GM23338 (cell line): Measurements from ENCODE around the gene EXOC4. TPM values are rescaled to one million over a fixed set of nuclear protein-coding genes. Genes with fewer than 3 reads are reported as not detected.
A peak's percentile ranks its signal among the peaks of the same experiment; 100 is the strongest.

Source experiments
- ATAC-seq: fragments of 200-7000 bp; cut with Tn5 transposase; 3 replicates; pipeline ENCODE4 v1.9.1; 2020
- DNase-seq: peaks from one replicate; pipeline ENCODE4 v3.0.0-alpha.2; 2015; ENCODE audit warnings: low spot score
- H2AFZ ChIP-seq: fragments of 200-600 bp; sonication (generic); 2 replicates; pipeline ENCODE4 v1.8.0; 2016; ENCODE audit warnings: antibody characterized with exemption, mild to moderate bottlenecking, moderate library complexity
- H3F3A ChIP-seq: fragments of 200-600 bp; sonication (generic); replicated peaks from 2 replicates; pipeline ENCODE4 v1.8.0; 2017; ENCODE audit warnings: antibody characterized with exemption, mixed run types, low read depth
- H3K27ac ChIP-seq: fragments of 200-600 bp; sonication (generic); 2 replicates; pipeline ENCODE4 v1.6.1; 2016; ENCODE audit warnings: low read depth
- H3K27me3 ChIP-seq: fragments of 200-600 bp; sonication (generic); 2 replicates; pipeline ENCODE4 v1.8.0; 2016; ENCODE audit warnings: mild to moderate bottlenecking, mixed run types, moderate library complexity; ENCODE audit not compliant: insufficient read depth
- H3K36me3 ChIP-seq: fragments of 200-600 bp; sonication (generic); 2 replicates; pipeline ENCODE4 v1.8.0; 2016; ENCODE audit warnings: mild to moderate bottlenecking; ENCODE audit not compliant: insufficient read depth
- H3K4me1 ChIP-seq: fragments of 200-600 bp; sonication (generic); 2 replicates; pipeline ENCODE4 v1.8.0; 2016; ENCODE audit warnings: mild to moderate bottlenecking, moderate library complexity; ENCODE audit not compliant: insufficient read depth
- H3K4me2 ChIP-seq: fragments of 200-600 bp; sonication (generic); 2 replicates; pipeline ENCODE4 v1.7.1; 2017; ENCODE audit warnings: mixed run types
- H3K4me3 ChIP-seq: fragments of 200-600 bp; sonication (generic); 2 replicates; pipeline ENCODE4 v1.6.1; 2016; ENCODE audit warnings: mixed run types
- H3K79me2 ChIP-seq: fragments of 200-600 bp; sonication (generic); replicated peaks from 2 replicates; pipeline ENCODE4 v1.8.0; 2017; ENCODE audit warnings: mild to moderate bottlenecking; ENCODE audit not compliant: insufficient read depth
- H3K9me2 ChIP-seq: fragments of 200-600 bp; sonication (generic); 2 replicates; pipeline ENCODE4 v1.8.0; 2017; ENCODE audit not compliant: insufficient read depth
- H4K20me1 ChIP-seq: fragments of 200-600 bp; sonication (generic); replicated peaks from 2 replicates; pipeline ENCODE4 v1.8.0; 2017; ENCODE audit warnings: mild to moderate bottlenecking; ENCODE audit not compliant: insufficient read depth
- H3K27ac Mint-ChIP-seq: 2 replicates; pipeline ENCODE4 v1.8.0; 2020; ENCODE audit warnings: inconsistent platforms, mild to moderate bottlenecking, moderate library complexity, mixed read lengths
- H3K27me3 Mint-ChIP-seq: 3 replicates; pipeline ENCODE4 v1.8.0; 2022; ENCODE audit warnings: low read depth, mild to moderate bottlenecking, moderate library complexity, mixed read lengths, inconsistent platforms; ENCODE audit not compliant: insufficient read depth, poor library complexity
- H3K36me3 Mint-ChIP-seq: 3 replicates; pipeline ENCODE4 v1.8.0; 2021; ENCODE audit warnings: low read depth, mild to moderate bottlenecking, inconsistent platforms, moderate library complexity, mixed read lengths
- H3K4me1 Mint-ChIP-seq: 3 replicates; pipeline ENCODE4 v1.8.0; 2020; ENCODE audit warnings: mild to moderate bottlenecking, inconsistent platforms, mixed read lengths
- H3K4me3 Mint-ChIP-seq: 3 replicates; pipeline ENCODE4 v1.8.0; 2021; ENCODE audit warnings: moderate library complexity, mild to moderate bottlenecking, inconsistent platforms, mixed read lengths
- H3K9me3 Mint-ChIP-seq: 3 replicates; pipeline ENCODE4 v1.8.0; 2020; ENCODE audit warnings: moderate library complexity, mild to moderate bottlenecking, inconsistent platforms, mixed read lengths
- CREB1 ChIP-seq: fragments of 250-450 bp; sonication (Bioruptor Pico); IDR thresholded peaks from 2 replicates; pipeline ENCODE4 v1.5.0; 2020; ENCODE audit warnings: low read depth, mild to moderate bottlenecking, moderate library complexity
- EZH2 ChIP-seq: fragments of 200-600 bp; sonication (generic); IDR thresholded peaks from one replicate; pipeline ENCODE4 v1.8.0; 2017; ENCODE audit warnings: antibody characterized with exemption, mild to moderate bottlenecking, low read depth; ENCODE audit not compliant: unreplicated experiment
- EZH2phosphoT487 ChIP-seq: fragments of 200-600 bp; sonication (generic); IDR thresholded peaks from one replicate; pipeline ENCODE4 v1.8.1; 2018; ENCODE audit warnings: antibody characterized with exemption; ENCODE audit not compliant: unreplicated experiment
- JUNB ChIP-seq: IDR thresholded peaks from one replicate; pipeline ENCODE4 v1.6.1; 2016; ENCODE audit warnings: antibody characterized with exemption; ENCODE audit not compliant: unreplicated experiment
- NANOG ChIP-seq: IDR thresholded peaks from 2 replicates; pipeline ENCODE4 v1.6.1; 2016; ENCODE audit warnings: antibody characterized with exemption, borderline replicate concordance
- POLR2AphosphoS5 ChIP-seq: IDR thresholded peaks from 2 replicates; pipeline ENCODE4 v1.6.1; 2016; ENCODE audit warnings: antibody characterized with exemption, low read depth
- ZNF114 ChIP-seq: fragments of 250-450 bp; sonication (Bioruptor Pico); IDR thresholded peaks from 2 replicates; pipeline ENCODE4 v1.5.0; 2020; ENCODE audit warnings: mild to moderate bottlenecking, moderate library complexity
- ZNF331 ChIP-seq: fragments of 250-450 bp; sonication (Bioruptor Pico); IDR thresholded peaks from 2 replicates; pipeline ENCODE4 v1.5.0; 2020; ENCODE audit warnings: low read depth, mild to moderate bottlenecking, moderate library complexity
- polyA plus RNA-seq: library from polyadenylated mRNA; unstranded; fragments of >200 nt; fragmentation: Nextera tagmentation; extraction: Ambion mirVana; gene quantifications from 2 replicates; pipeline ENCODE4 v1.2.1, GENCODE V29; 2016
- total RNA-seq: library from RNA; depleted of rRNA; stranded (reverse); fragments of >200 nt; shearing (Covaris generic); gene quantifications from 2 replicates; pipeline ENCODE4 v1.2.3, GENCODE V29; 2014
- TF ChIP-seq, protein P1 (sequence below): fragments of 250-450 bp; sonication (Bioruptor Pico); IDR thresholded peaks from 2 replicates; pipeline ENCODE4 v1.5.0; 2020; ENCODE audit warnings: mild to moderate bottlenecking, moderate library complexity
- TF ChIP-seq, protein P2 (sequence below), 2 experiments: fragments of 200-600 bp in 1 of 2; sonication (generic) in 1 of 2; conservative IDR thresholded peaks; 2 replicates each; pipeline versions ENCODE4 v1.5.1 to v1.6.1; 2016 to 2017; ENCODE audit warnings: antibody characterized with exemption in 2 of 2, low read depth in 2 of 2, mild to moderate bottlenecking in 2 of 2, moderate library complexity in 1 of 2

Gene EXOC4
- total and polyA plus RNA-seq, 2 experiments from 2014 or later = 37.5 to 52.7 TPM

DNA sequence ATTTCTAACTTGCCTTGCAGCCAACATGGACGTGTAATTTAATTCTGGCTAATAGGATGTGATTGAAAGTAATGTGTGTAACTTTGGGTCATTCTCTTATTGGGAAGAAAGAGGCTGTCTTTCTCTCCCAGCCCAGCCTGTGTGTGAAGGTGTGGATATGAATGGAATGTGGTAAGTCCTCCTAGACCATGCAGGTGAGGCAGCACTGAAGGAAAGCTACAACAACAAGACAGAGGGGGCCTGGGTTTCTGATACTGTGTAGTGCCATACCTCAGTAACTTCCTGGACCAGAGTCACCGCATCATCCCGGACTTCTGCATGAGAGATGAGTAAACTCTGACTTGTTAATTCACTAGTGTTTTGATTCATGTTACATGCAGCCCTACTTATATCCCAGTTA is 237.0 kb downstream of the EXOC4 start:
- Mint-ChIP-seq H3K27ac (peak overlapping the region; percentile 37; the same call in 1 of the 2 replicates), H3K4me3 (no peak overlapping the region), H3K4me1 (no peaks in the 10 kb centered on the region), H3K27me3 (no peaks in the 10 kb centered on the region), H3K36me3 (no peaks in the 10 kb centered on the region), H3K9me3 (no peaks in the 10 kb centered on the region)
- Histone ChIP-seq H4K20me1 (no peaks in the 10 kb centered on the region), H3K4me2 (no peak overlapping the region), H3K4me3 (no peak overlapping the region), H2AFZ (no peak overlapping the region), H3K36me3 (no peaks in the 10 kb centered on the region), H3K9me2 (no peaks in the 10 kb centered on the region), H3K4me1 (no peaks in the 10 kb centered on the region), H3K27me3 (no peaks in the 10 kb centered on the region), H3F3A (no peaks in the 10 kb centered on the region), H3K79me2 (no peaks in the 10 kb centered on the region), H3K27ac (peak overlapping the region; percentile 68; the same call in 1 of the 2 replicates)
- ATAC-seq (peak; percentile 82), DNase-seq (peak; percentile 24)
- no peak for TF ChIP-seq NANOG
- no peak for TF ChIP-seq JUNB
- TF ChIP-seq ZNF114 (CRISPR knock-in tag) = no peak

DNA sequence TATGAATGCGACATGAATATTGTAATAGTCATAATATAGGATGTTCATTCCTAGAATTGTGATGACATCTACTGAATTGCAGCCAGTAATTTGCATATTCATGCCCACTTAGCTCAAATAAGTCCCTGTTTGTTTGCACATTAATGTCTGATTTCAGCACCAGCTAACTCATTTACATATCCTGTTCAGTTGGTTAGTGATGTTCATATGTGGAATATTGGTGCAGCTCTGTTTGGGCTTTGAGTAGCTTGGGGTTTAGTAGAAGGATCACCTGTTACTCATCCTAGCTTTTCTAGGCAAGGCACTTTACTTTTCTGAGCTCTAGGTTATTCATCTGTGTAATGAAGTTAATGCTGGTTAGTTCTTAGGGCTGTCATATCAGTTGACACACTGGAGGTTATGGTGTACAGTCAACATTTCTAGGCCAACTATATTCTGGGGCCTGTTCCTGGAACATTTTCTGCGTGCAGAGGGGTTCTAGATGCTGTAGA is 238.4 kb downstream of the EXOC4 start:
- no peak overlapping the region for H2AFZ ChIP-seq
- H3F3A ChIP-seq = no peaks in the 10 kb centered on the region
- no peak overlapping the region for H3K4me2 ChIP-seq
- no peaks in the 10 kb centered on the region for H3K27me3 ChIP-seq
- no peak overlapping the region for H3K27ac Mint-ChIP-seq
- H3K4me1 Mint-ChIP-seq = no peaks in the 10 kb centered on the region
- no peak overlapping the region for H3K27ac ChIP-seq
- no peak for ATAC-seq
- H3K79me2 ChIP-seq = no peaks in the 10 kb centered on the region
- no peaks in the 10 kb centered on the region for H4K20me1 ChIP-seq
- no peaks in the 10 kb centered on the region for H3K9me2 ChIP-seq
- no peaks in the 10 kb centered on the region; the same call in 2 of the 3 replicates for H3K9me3 Mint-ChIP-seq
- H3K27me3 Mint-ChIP-seq = no peaks in the 10 kb centered on the region
- no peaks in the 10 kb centered on the region; the same call in 2 of the 3 replicates for H3K36me3 Mint-ChIP-seq
- no peak overlapping the region for H3K4me3 Mint-ChIP-seq
- no peaks in the 10 kb centered on the region for H3K4me1 ChIP-seq
- no peak for DNase-seq
- H3K4me3 ChIP-seq = no peak overlapping the region
- H3K36me3 ChIP-seq = no peaks in the 10 kb centered on the region
- TF ChIP-seq NANOG (no peak), CREB1 (CRISPR knock-in tag) (no peak), POLR2AphosphoS5 (no peak), EZH2phosphoT487 (no peak), JUNB (no peak), EZH2 (no peak), ZNF114 (CRISPR knock-in tag) (no peak), ZNF331 (CRISPR knock-in tag) (no peak)
- TF ChIP-seq, protein P1, sequence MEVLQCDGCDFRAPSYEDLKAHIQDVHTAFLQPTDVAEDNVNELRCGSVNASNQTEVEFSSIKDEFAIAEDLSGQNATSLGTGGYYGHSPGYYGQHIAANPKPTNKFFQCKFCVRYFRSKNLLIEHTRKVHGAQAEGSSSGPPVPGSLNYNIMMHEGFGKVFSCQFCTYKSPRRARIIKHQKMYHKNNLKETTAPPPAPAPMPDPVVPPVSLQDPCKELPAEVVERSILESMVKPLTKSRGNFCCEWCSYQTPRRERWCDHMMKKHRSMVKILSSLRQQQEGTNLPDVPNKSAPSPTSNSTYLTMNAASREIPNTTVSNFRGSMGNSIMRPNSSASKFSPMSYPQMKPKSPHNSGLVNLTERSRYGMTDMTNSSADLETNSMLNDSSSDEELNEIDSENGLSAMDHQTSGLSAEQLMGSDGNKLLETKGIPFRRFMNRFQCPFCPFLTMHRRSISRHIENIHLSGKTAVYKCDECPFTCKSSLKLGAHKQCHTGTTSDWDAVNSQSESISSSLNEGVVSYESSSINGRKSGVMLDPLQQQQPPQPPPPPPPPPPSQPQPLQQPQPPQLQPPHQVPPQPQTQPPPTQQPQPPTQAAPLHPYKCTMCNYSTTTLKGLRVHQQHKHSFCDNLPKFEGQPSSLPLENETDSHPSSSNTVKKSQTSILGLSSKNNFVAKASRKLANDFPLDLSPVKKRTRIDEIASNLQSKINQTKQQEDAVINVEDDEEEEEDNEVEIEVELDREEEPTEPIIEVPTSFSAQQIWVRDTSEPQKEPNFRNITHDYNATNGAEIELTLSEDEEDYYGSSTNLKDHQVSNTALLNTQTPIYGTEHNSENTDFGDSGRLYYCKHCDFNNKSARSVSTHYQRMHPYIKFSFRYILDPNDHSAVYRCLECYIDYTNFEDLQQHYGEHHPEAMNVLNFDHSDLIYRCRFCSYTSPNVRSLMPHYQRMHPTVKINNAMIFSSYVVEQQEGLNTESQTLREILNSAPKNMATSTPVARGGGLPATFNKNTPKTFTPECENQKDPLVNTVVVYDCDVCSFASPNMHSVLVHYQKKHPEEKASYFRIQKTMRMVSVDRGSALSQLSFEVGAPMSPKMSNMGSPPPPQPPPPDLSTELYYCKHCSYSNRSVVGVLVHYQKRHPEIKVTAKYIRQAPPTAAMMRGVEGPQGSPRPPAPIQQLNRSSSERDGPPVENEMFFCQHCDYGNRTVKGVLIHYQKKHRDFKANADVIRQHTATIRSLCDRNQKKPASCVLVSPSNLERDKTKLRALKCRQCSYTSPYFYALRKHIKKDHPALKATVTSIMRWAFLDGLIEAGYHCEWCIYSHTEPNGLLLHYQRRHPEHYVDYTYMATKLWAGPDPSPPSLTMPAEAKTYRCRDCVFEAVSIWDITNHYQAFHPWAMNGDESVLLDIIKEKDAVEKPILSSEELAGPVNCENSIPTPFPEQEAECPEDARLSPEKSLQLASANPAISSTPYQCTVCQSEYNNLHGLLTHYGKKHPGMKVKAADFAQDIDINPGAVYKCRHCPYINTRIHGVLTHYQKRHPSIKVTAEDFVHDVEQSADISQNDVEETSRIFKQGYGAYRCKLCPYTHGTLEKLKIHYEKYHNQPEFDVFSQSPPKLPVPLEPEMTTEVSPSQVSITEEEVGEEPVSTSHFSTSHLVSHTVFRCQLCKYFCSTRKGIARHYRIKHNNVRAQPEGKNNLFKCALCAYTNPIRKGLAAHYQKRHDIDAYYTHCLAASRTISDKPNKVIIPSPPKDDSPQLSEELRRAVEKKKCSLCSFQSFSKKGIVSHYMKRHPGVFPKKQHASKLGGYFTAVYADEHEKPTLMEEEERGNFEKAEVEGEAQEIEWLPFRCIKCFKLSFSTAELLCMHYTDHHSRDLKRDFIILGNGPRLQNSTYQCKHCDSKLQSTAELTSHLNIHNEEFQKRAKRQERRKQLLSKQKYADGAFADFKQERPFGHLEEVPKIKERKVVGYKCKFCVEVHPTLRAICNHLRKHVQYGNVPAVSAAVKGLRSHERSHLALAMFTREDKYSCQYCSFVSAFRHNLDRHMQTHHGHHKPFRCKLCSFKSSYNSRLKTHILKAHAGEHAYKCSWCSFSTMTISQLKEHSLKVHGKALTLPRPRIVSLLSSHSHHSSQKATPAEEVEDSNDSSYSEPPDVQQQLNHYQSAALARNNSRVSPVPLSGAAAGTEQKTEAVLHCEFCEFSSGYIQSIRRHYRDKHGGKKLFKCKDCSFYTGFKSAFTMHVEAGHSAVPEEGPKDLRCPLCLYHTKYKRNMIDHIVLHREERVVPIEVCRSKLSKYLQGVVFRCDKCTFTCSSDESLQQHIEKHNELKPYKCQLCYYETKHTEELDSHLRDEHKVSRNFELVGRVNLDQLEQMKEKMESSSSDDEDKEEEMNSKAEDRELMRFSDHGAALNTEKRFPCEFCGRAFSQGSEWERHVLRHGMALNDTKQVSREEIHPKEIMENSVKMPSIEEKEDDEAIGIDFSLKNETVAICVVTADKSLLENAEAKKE (CRISPR knock-in tag) = no peak
- TF ChIP-seq, protein P2, sequence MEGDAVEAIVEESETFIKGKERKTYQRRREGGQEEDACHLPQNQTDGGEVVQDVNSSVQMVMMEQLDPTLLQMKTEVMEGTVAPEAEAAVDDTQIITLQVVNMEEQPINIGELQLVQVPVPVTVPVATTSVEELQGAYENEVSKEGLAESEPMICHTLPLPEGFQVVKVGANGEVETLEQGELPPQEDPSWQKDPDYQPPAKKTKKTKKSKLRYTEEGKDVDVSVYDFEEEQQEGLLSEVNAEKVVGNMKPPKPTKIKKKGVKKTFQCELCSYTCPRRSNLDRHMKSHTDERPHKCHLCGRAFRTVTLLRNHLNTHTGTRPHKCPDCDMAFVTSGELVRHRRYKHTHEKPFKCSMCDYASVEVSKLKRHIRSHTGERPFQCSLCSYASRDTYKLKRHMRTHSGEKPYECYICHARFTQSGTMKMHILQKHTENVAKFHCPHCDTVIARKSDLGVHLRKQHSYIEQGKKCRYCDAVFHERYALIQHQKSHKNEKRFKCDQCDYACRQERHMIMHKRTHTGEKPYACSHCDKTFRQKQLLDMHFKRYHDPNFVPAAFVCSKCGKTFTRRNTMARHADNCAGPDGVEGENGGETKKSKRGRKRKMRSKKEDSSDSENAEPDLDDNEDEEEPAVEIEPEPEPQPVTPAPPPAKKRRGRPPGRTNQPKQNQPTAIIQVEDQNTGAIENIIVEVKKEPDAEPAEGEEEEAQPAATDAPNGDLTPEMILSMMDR (conservative IDR thresholded peaks at IDR 0.05; ENCODE audit: low read depth in 2 of 2) = no peak
